Peyer's patch (tissue), 4 donors: ENCODE data around the gene SPEM1. TPM values are rescaled to one million over a fixed set of nuclear protein-coding genes. Genes with fewer than 3 reads are reported as not detected.
A peak's percentile ranks its signal among the peaks of the same experiment; 100 is the strongest.
"Not testable (repeated sequence)": the region's sequence is repeated elsewhere in the genome, so short reads cannot be mapped to it uniquely, and the experiment has no call there.

Experiments
- DNase-seq, 3 donors: peaks; one replicate each; pipeline ENCODE4 v3.0.0-alpha.2; 2017 to 2019
- H3K27ac ChIP-seq, 4 donors: fragments of 200-600 bp; sonication (generic); one replicate each; pipeline ENCODE4 v1.5.1; 2016 to 2019
- H3K27me3 ChIP-seq, 2 donors: fragments of 200-600 bp; sonication (generic); one replicate each; pipeline ENCODE4 v1.5.1; 2019
- H3K36me3 ChIP-seq, 3 donors: fragments of 200-600 bp; sonication (generic); one replicate each; pipeline ENCODE4 v1.5.1; 2016 to 2019
- H3K4me1 ChIP-seq, 4 donors: fragments of 200-600 bp; sonication (generic); one replicate each; pipeline ENCODE4 v1.5.1; 2016 to 2019
- H3K4me3 ChIP-seq, 4 donors: fragments of 200-600 bp; sonication (generic); 1 replicate in 3 of 4; 2 replicates in 1 of 4; pipeline ENCODE4 v1.5.1; 2016 to 2019; ENCODE audit warnings: mild to moderate bottlenecking in 1 of 4
- H3K9me3 ChIP-seq, 4 donors: fragments of 200-600 bp; sonication (generic); one replicate each; pipeline ENCODE4 v1.5.1; 2016 to 2019; ENCODE audit warnings: mild to moderate bottlenecking in 1 of 4
- CTCF ChIP-seq, 6 experiments: fragments of 450-650 bp in 4 of 6; fragments of 200-600 bp in 2 of 6; sonication (generic) in 1 of 6; IDR thresholded peaks; one replicate each; pipeline ENCODE4 v1.5.1; 2017 to 2019; ENCODE audit warnings: antibody characterized with exemption in 6 of 6, mild to moderate bottlenecking in 3 of 6, moderate library complexity in 1 of 6
- POLR2A ChIP-seq, 2 donors: fragments of 450-650 bp; IDR thresholded peaks; one replicate each; pipeline ENCODE4 v1.5.1; 2017; ENCODE audit warnings: antibody characterized with exemption in 2 of 2, mild to moderate bottlenecking in 2 of 2, moderate library complexity in 2 of 2
- total RNA-seq, 4 donors: library from RNA; depleted of rRNA; stranded (reverse); fragments of >200 nt; gene quantifications; one replicate each; pipeline ENCODE4 v1.1.0, GENCODE V29; 2016

SPEM1 gene
- total RNA-seq, 4 donors from 2014 or later, result not detected

DNA sequence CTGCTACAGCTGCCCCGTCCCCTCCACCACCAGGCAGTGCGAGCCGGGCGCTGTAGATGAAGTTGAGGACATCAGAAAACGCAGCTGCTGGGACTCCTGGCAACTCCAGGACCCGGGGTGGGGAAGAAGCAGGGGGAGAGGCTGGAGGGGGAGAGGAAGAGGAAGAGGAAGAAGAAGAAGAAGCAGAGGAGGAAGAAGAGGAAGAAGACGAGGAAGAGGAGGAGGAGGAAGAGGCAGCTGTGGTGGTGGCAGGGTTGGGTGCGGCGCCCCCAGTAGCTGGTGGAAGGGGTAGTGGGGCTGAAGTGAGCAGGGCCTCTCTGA lies 46.2 kb downstream of the SPEM1 start:
- no peaks in the 10 kb centered on the region for H3K9me3 ChIP-seq
- H3K36me3 ChIP-seq, result peaks cover 0 to 33% (median 0%) of the 10 kb centered on the region in 3 donors
- TF ChIP-seq CTCF (IDR thresholded peaks at IDR 0.05) (no peak), POLR2A (IDR thresholded peaks at IDR 0.05) (no peak)
- no peak for DNase-seq
- H3K27me3 ChIP-seq, result no peaks in the 10 kb centered on the region
- peaks cover 0 to 18% (median 2%) of the 10 kb centered on the region in 4 donors for H3K4me1 ChIP-seq
- peak overlapping the region in 2 of 4 donors; percentile 20 to 55 for H3K27ac ChIP-seq
- H3K4me3 ChIP-seq, result no peak overlapping the region

DNA sequence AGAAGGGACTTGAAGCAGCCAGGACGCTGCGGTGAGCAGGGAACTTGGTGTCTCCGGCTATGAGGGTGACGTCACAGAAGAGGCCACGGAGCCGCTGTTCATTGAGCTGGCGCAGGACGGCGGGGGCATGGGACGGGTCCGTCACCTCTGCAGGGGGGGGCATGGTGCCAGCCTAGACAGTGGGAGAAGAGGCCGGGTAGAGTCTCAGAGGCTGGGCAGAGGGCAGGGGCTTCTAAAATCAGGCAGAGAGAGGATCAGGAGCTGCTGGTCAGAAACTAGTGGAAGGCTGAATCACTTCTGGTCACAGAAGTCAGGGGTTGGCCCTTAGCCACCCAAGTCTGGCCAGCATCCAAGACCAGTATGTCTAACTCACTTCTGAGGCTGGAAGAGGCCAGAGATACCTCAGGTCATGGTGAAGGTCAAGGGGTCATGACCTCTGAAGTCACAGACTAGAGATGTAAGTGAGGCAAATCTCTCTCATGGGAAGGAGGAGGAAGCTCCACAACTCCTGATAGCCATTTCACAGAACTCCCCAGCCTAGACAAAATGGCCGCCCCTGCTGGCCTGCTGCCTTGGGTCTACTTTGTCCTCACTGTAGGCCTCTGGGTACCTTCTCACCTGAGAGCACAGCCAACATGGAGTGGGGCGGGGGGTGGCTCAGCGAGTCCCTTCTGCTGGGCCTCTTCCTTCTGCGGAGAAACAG lies 46.7 kb downstream of the SPEM1 start:
- Histone ChIP-seq H3K9me3 (no peaks in the 10 kb centered on the region), H3K36me3 (peaks cover 0 to 33% (median 0%) of the 10 kb centered on the region in 3 donors), H3K27ac (peak overlapping the region in 3 of 4 donors; percentile 17 to 55 (median 20)), H3K4me3 (no peak overlapping the region), H3K4me1 (peaks cover 0 to 21% (median 2%) of the 10 kb centered on the region in 4 donors), H3K27me3 (no peaks in the 10 kb centered on the region)
- TF ChIP-seq POLR2A (IDR thresholded peaks at IDR 0.05) (no peak), CTCF (IDR thresholded peaks at IDR 0.05) (no peak)
- no peak for DNase-seq

DNA sequence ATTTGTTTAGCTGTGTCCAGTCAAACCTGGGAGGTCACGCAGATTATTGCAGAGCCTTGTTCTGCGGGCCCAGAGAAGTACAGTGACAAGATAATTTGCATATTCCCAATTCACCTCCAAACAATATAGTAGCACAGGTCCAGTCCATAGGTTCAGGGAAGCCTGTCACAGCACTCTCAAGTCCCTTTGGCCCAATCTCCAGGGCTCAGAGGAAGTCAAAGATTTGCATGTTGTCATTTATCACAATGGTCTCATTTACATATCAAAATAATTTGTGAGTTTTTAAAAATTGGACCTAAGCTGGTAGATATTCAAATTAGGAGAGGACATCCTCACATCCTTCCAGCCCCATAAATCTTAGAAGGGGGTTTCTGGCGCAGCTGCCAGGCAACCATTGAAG lies 47.4 kb downstream of the SPEM1 start:
- Histone ChIP-seq H3K27ac (peak overlapping the region in 3 of 4 donors; percentile 17 to 55 (median 20)), H3K9me3 (no peaks in the 10 kb centered on the region), H3K4me1 (peaks cover 0 to 24% (median 2%) of the 10 kb centered on the region in 4 donors), H3K27me3 (no peaks in the 10 kb centered on the region), H3K4me3 (no peak overlapping the region), H3K36me3 (peaks cover 0 to 29% (median 0%) of the 10 kb centered on the region in 3 donors)
- no peak for DNase-seq
- no peak for TF ChIP-seq CTCF (IDR thresholded peaks at IDR 0.05)
- no peak for TF ChIP-seq POLR2A (IDR thresholded peaks at IDR 0.05)

DNA sequence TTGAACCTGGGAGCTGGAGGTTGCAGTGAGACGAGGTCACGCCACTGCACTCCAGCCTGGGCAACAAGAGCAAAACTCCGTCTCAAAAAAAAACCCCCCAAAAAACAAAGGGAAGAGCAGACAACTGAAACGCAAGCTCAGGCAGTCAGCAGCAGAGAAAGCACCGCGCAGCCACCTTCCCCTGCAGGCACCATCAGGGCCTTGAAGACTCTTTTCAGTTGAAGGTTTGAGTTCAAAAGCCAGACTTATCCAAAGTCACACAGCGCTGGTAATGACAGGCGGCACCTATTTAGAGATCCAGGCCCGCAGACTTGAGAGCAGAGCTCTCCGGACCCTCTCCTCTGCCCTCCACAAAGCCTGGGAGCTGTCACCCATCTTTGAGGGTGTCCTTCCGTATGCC lies 48.2 kb downstream of the SPEM1 start:
- H3K36me3 ChIP-seq, result peaks cover 0 to 22% (median 0%) of the 10 kb centered on the region in 3 donors
- no peaks in the 10 kb centered on the region for H3K9me3 ChIP-seq
- peaks cover 0 to 24% (median 2%) of the 10 kb centered on the region in 4 donors for H3K4me1 ChIP-seq
- TF ChIP-seq POLR2A (IDR thresholded peaks at IDR 0.05), result no peak
- TF ChIP-seq CTCF (IDR thresholded peaks at IDR 0.05), result no peak
- DNase-seq, result no peak
- H3K27me3 ChIP-seq, result no peaks in the 10 kb centered on the region
- H3K4me3 ChIP-seq, result no peak overlapping the region
- H3K27ac ChIP-seq, result no peak overlapping the region

DNA sequence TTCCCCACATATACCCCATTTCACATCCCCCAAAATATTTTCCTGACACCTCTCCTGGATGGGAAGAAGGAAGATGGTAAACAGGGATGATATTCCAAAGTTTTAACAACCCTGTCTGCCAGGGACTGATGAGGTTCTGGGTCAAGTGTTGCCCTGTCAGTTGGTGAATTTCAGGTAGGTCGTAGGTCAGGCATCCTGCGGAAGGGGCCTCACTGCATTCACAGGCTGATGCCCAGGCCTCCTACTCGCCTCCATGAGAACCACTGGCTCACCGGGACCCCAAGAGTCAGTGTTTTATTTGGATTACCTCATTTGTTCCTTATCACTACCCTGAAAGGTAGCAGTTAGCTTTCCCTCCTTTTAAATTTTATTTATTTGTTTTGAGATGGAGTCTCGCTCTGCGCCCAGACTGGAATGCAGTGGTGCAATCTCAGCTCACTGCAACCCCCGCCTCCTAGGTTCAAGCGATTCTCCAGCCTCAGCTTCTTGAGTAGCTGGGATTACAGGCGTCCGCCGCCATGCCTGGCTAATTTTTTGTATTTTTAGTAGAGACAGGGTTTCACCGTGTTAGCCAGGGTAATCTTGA lies 48.8 kb downstream of the SPEM1 start:
- H3K27me3 ChIP-seq, result no peaks in the 10 kb centered on the region
- H3K4me1 ChIP-seq, result peaks cover 0 to 24% (median 2%) of the 10 kb centered on the region in 4 donors
- no peak for TF ChIP-seq CTCF (IDR thresholded peaks at IDR 0.05)
- TF ChIP-seq POLR2A (IDR thresholded peaks at IDR 0.05), result no peak
- H3K27ac ChIP-seq, result no peak overlapping the region
- no peak for DNase-seq
- peaks cover 0 to 18% (median 0%) of the 10 kb centered on the region in 3 donors for H3K36me3 ChIP-seq
- H3K9me3 ChIP-seq, result no peaks in the 10 kb centered on the region
- H3K4me3 ChIP-seq, result no peak overlapping the region

DNA sequence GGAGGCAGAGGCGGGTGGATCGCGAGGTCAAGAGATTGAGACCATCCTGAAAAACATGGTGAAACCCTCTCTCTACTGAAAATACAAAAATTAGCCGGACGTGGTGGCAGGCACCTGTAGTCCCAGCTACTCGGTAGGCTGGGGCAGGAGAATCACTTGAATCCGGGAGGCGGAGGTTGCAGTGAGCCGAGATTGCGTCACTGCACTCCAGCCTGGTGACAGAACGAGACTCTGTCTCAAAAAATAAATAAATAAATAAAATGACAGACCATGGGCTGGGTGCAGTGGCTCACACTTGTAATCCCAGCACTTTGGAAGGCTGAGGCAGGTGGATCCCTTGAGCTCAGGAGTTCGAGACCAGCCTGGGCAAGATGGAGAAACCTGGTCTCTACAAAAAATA lies 49.7 kb downstream of the SPEM1 start:
- H3K4me3 ChIP-seq, H3K9me3 ChIP-seq, H3K27me3 ChIP-seq, H3K27ac ChIP-seq, DNase-seq: not testable (repeated sequence)
- Histone ChIP-seq H3K36me3 (peaks cover 0 to 18% (median 0%) of the 10 kb centered on the region in 3 donors), H3K4me1 (peaks cover 0 to 24% (median 2%) of the 10 kb centered on the region in 4 donors)

GRCh38 chr17:7470457-7470973 lies 50.4 kb downstream of the SPEM1 start:
- not testable (repeated sequence) for H3K9me3 ChIP-seq, H3K27ac ChIP-seq, H3K4me3 ChIP-seq, DNase-seq, H3K27me3 ChIP-seq
- Histone ChIP-seq H3K36me3 (peaks cover 0 to 16% (median 0%) of the 10 kb centered on the region in 3 donors), H3K4me1 (peaks cover 0 to 28% (median 2%) of the 10 kb centered on the region in 4 donors)
